NCI-H1092 (cell line): ENCODE data around the gene THBS1.

Experiments
- DNase-seq: peaks from one replicate; lab custom pipeline; 2025; lab: John Stamatoyannopoulos, UW

THBS1 gene

GRCh38 chr15:39608185-39609139, 27.6 kb downstream of the THBS1 start:
- DNase-seq: no peak

- DNase-seq: no peak
Measured at GRCh38 chr15:39609166-39609916, 28.5 kb downstream of the THBS1 start.

- no peak for DNase-seq
Measured at GRCh38 chr15:39610665-39611064, 29.8 kb downstream of the THBS1 start.

GRCh38 chr15:39613271-39613670, 32.4 kb downstream of the THBS1 start:
- no peak for DNase-seq

GRCh38 chr15:39613861-39614260, 33.0 kb downstream of the THBS1 start:
- DNase-seq: no peak

GRCh38 chr15:39616731-39617455, 36.0 kb downstream of the THBS1 start:
- DNase-seq: no peak

- DNase-seq: no peak
Measured at GRCh38 chr15:39618063-39618823, 37.4 kb downstream of the THBS1 start.

GRCh38 chr15:39621210-39621609, 40.3 kb downstream of the THBS1 start:
- peak; percentile 8 for DNase-seq

GRCh38 chr15:39621976-39622375, 41.1 kb downstream of the THBS1 start:
- DNase-seq: no peak

GRCh38 chr15:39622660-39623516, 42.0 kb downstream of the THBS1 start:
- no peak for DNase-seq

- DNase-seq: no peak
Measured at GRCh38 chr15:39623529-39623931, 42.7 kb downstream of the THBS1 start.

GRCh38 chr15:39624806-39625205, 43.9 kb downstream of the THBS1 start:
- no peak for DNase-seq

- DNase-seq: no peak
Measured at GRCh38 chr15:39625451-39625850, 44.6 kb downstream of the THBS1 start.

- DNase-seq: no peak
Measured at GRCh38 chr15:39625856-39626255, 45.0 kb downstream of the THBS1 start.

- no peak for DNase-seq
Measured at GRCh38 chr15:39627451-39628143, 46.7 kb downstream of the THBS1 start.

GRCh38 chr15:39628144-39628508, 47.2 kb downstream of the THBS1 start:
- no peak for DNase-seq

- no peak for DNase-seq
Measured at GRCh38 chr15:39628546-39629257, 47.8 kb downstream of the THBS1 start.

GRCh38 chr15:39629371-39629770, 48.5 kb downstream of the THBS1 start:
- no peak for DNase-seq

- no peak for DNase-seq
Measured at GRCh38 chr15:39629906-39630305, 49.0 kb downstream of the THBS1 start.
